HG03045 (cell line): ENCODE data around the gene CDK14.
"Not testable (repeated sequence)": the region's sequence is repeated elsewhere in the genome, so short reads cannot be mapped to it uniquely, and the experiment has no call there.

ENCODE experiments used
- ATAC-seq: cut with Tn5 transposase; IDR thresholded peaks from one replicate; pipeline ENCODE4 v1.9.1; 2021; ENCODE audit warnings: mild to moderate bottlenecking, moderate library complexity; ENCODE audit not compliant: unreplicated experiment

The CDK14 gene

DNA sequence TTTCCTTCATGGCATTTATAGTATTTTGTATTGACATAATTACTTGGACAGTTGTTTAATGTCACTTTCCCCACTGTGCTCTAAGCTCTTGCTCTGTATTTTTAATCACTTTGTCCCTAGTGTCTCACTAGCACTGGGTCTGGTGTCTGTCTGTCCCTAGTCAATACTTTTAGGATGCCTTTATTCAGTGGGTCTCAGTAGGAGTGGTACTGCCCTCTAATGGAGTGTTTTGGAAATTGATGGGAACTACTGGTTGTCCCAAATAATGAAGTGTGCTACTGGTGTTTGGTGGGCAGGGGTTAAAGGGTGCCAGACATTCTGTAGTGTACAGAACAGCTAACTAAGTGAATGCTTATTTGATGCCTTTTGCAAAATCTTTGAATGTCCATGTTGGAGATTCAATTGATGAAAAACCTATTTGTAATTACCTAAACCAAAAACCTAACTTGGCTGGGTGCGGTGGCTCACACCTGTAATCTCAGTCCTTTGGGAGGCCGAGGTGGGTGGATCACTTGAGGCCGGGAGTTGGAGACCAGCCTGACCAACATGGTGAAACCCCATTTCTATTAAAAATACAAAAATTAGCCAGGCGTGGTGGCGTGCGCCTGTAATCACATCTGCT lies 33.3 kb downstream of the CDK14 start:
- peak; percentile 78 for ATAC-seq

- no peak for ATAC-seq
Observed at GRCh38 chr7:90631502-90631901, 35.4 kb downstream of the CDK14 start.

- not testable (repeated sequence) for ATAC-seq
Observed at GRCh38 chr7:90639683-90640082, 43.6 kb downstream of the CDK14 start.

DNA sequence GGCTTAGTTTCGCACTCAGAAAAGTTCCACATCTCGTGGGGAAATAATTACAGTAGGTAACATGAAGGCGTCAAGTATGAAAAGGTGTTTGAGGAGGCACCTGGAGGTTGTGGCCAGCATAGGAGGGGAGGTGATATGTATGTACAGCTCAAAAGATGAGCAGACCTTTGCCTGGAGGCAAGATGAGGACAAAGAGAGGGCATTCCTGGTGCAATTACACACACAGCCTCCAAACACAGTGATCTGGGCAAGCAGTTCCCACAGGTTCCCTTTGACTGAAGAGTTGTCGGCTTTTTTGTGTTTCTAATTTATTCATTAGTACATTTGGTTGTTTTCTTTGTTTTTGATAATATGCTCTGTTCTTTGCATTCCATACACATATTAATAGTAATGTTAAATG lies 46.9 kb downstream of the CDK14 start:
- ATAC-seq = no peak

- no peak for ATAC-seq
Observed at GRCh38 chr7:90645784-90646183, 49.7 kb downstream of the CDK14 start.

GRCh38 chr7:90648107-90648506 lies 52.0 kb downstream of the CDK14 start:
- no peak for ATAC-seq

- ATAC-seq = no peak
Observed at GRCh38 chr7:90648834-90649233, 52.7 kb downstream of the CDK14 start.

- no peak for ATAC-seq
Observed at GRCh38 chr7:90654718-90655427, 58.8 kb downstream of the CDK14 start.

DNA sequence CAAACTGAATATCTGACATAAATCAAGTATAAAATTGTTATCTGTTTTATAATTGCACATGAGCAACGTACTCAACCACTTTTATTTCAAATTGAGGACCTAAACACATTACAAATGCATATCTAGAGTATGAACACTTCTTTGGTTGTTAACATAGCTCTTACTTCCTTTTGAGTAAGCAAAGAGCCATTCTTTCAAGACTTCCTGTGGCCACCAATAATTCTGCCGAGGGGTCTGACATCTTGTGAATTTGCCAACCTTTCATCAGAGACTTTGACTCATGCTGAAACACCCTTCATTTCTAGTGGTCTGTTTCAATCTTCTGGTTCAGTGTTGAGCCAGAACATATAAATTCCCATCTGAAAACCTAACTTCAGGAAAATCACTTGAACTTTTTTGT lies 59.4 kb downstream of the CDK14 start:
- no peak for ATAC-seq

DNA sequence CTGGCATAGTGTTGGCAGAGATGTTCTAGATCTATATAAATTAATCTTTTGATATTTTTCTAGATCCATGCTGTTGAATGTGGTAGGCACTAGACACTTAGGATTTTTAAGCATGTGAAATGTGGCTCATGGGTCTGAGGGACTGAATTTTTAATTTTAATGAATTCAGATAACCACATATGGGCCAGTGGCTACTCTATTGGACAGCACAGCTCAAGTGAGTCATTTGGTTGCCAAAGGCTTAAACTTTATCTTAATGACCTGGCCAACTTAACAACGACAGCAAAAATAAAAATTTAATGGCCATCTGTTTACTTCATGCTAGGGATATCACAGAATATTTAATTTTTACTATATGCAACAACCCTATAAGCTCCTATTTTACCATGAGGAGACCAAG lies 61.4 kb downstream of the CDK14 start:
- no peak for ATAC-seq

DNA sequence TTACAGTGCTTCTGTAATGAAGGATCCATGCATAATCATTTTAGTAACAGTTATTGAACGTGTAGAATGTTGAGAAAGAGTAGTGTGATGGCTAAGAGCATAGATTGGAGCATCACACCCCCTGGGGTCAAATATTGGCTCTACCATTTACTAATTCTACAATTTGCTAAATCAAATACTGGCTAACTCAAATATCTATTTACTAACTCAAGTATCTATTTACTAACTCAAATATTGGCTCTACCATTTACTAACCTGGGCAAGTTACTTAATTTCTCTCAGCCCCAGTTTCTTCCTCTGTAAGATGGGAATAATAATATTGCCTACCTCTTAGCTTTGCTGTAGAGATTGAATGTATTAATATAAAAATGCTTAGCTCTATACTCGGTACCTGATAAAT lies 64.0 kb downstream of the CDK14 start:
- ATAC-seq = no peak

- no peak for ATAC-seq
Observed at GRCh38 chr7:90660819-90661218, 64.7 kb downstream of the CDK14 start.

DNA sequence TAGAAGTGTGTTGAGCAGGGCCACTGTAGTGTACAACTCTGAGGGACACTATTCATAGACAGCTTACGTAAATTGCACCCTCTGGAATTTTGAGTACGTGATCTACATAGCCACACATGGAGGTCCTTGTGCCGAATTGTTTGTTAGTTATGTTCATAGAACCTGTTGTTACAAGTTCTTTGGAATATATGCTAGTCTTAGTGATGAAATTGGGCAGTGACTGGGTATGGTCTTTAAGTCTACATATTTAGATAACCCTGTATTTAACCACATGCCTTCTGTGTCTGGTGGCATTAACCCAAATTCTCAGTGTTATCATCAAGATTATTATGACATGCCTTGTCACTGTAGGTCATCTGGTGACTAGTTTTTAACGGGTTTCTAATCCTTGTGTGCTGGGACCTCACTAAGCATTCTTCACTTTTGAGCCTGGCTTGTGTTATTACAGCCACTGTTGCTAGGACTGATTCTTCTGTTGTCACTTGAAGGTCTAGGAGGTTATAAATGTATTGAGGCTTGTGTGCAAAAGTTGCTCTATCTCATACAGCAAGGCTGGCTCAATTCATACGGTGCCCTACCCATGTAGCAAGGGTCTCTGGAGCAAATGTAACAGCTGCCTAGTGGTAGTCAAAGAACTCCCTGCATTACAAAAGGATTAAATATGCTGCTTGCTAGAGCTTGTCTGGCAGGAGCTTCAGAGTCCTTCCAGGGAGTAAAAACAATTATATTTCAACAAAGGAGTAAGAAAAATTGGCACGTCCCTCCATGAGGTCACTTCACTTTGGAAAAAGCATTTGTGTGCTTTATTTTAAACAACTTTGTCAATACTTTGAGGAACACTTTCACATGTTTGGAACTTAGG lies 65.4 kb downstream of the CDK14 start:
- no peak for ATAC-seq

- no peak for ATAC-seq
Observed at GRCh38 chr7:90663176-90663575, 67.1 kb downstream of the CDK14 start.

- no peak for ATAC-seq
Observed at GRCh38 chr7:90666186-90666585, 70.1 kb downstream of the CDK14 start.

- ATAC-seq = no peak
Observed at GRCh38 chr7:90668992-90669391, 72.9 kb downstream of the CDK14 start.

- ATAC-seq = no peak
Observed at GRCh38 chr7:90669492-90669891, 73.4 kb downstream of the CDK14 start.

DNA sequence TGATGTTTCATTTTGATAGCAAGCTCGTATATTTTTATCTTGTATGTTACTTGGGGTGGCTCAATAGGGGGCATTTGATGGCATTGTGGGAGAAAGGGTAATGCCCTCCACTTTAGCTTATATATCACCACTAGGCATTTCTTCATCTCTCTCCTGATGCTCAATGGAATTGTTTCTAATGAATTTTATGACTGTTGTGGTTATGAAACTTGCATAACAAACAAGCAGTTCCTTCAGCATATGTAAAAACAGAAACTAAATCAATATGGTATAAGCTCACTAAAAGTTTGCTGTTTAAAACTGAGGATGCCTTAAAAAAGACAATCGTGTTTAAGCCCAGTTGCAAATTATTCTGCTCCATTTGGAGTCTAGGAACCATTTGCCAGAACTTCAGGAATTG lies 75.5 kb downstream of the CDK14 start:
- no peak for ATAC-seq

DNA sequence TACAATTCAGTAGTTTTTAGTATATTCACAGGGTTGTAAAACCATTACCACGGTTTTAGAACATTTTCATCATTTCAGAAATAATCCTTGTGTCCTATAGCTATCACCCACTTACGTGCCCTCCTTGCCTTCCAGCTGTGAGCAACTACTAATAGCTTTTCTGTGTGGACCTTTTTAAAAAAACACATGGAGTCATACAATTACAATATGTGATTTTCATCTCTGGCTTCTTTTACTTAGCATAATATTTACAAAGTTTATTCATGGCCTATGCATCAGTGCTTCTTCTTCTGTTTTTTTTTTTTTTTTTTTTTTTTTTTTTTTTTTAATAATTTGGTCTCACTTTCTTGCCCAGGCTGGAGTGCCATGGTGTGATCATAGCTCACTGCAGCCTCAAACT lies 76.1 kb downstream of the CDK14 start:
- ATAC-seq = no peak

- no peak for ATAC-seq
Observed at GRCh38 chr7:90674625-90675024, 78.5 kb downstream of the CDK14 start.

- ATAC-seq = no peak
Observed at GRCh38 chr7:90675982-90676381, 79.9 kb downstream of the CDK14 start.
